Cardiac muscle cell (in vitro differentiated cells and primary cell): ENCODE data around the gene SERAC1. TPM values are rescaled to one million over a fixed set of nuclear protein-coding genes. Genes with fewer than 3 reads are reported as not detected.

Experiments used
- DNase-seq, 2 donors: peaks; one replicate each; pipeline versions ENCODE4 v3.0.0 to v3.0.0-alpha.2; 2010 to 2017; ENCODE audit warnings: low read depth in 1 of 2, low spot score in 1 of 2
- H3K27ac ChIP-seq: fragments of 200-600 bp; sonication (generic); 2 replicates; pipeline ENCODE4 v1.5.1; 2016
- H3K27me3 ChIP-seq: fragments of 200-600 bp; sonication (generic); 2 replicates; pipeline ENCODE4 v1.6.0; 2016; ENCODE audit warnings: control low read depth
- H3K36me3 ChIP-seq: fragments of 200-600 bp; sonication (generic); 2 replicates; pipeline ENCODE4 v1.5.1; 2016; ENCODE audit warnings: control low read depth
- H3K4me1 ChIP-seq: fragments of 200-600 bp; sonication (generic); 2 replicates; pipeline ENCODE4 v1.8.1; 2017; ENCODE audit warnings: low read depth, mild to moderate bottlenecking, mixed run types
- H3K4me3 ChIP-seq: fragments of 200-600 bp; sonication (generic); 2 replicates; pipeline ENCODE4 v1.5.1; 2016; ENCODE audit warnings: mild to moderate bottlenecking
- H3K9me3 ChIP-seq: fragments of 200-600 bp; sonication (generic); 2 replicates; pipeline ENCODE4 v1.5.1; 2017; ENCODE audit warnings: low read depth, mild to moderate bottlenecking, control low read depth
- polyA plus RNA-seq: library from polyadenylated mRNA; unstranded; fragments of >200 nt; fragmentation: Nextera tagmentation; extraction: Ambion mirVana; gene quantifications from 2 replicates; pipeline ENCODE4 v1.2.1, GENCODE V29; 2016
- total RNA-seq: library from RNA; depleted of rRNA; stranded (reverse); fragments of >200 nt; gene quantifications from 2 replicates; pipeline ENCODE4 v1.2.3, GENCODE V29; 2016
- TF ChIP-seq, protein P1 (sequence below): IDR thresholded peaks from 2 replicates; pipeline ENCODE4 v1.5.1; 2012; ENCODE audit warnings: low read depth, mild to moderate bottlenecking, low read length

SERAC1 gene
- total and polyA plus RNA-seq, 2 experiments from 2014 or later, result 8.7 to 10.2 TPM

DNA sequence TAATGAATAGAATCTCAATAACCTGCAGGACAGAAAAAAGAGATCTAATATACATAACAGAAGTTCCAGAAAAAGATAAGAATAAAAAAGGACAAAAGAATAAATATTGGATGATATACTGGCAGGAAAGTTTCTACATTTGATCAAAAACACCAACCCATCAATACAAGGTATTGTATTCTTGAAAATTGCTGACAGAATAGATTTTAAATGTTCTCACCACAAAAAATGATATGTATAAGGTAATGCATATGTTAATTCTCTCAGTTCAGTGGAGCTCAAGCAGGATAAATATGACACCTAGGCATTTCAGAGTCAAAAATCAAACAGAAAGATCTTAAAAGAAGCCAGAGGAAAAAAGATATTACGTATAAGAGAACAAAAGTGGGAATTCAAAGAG is 43.8 kb downstream of the SERAC1 start:
- no peaks in the 10 kb centered on the region for H3K9me3 ChIP-seq
- no peak overlapping the region for H3K4me3 ChIP-seq
- no peak for DNase-seq
- H3K4me1 ChIP-seq, result no peaks in the 10 kb centered on the region
- TF ChIP-seq, protein P1, sequence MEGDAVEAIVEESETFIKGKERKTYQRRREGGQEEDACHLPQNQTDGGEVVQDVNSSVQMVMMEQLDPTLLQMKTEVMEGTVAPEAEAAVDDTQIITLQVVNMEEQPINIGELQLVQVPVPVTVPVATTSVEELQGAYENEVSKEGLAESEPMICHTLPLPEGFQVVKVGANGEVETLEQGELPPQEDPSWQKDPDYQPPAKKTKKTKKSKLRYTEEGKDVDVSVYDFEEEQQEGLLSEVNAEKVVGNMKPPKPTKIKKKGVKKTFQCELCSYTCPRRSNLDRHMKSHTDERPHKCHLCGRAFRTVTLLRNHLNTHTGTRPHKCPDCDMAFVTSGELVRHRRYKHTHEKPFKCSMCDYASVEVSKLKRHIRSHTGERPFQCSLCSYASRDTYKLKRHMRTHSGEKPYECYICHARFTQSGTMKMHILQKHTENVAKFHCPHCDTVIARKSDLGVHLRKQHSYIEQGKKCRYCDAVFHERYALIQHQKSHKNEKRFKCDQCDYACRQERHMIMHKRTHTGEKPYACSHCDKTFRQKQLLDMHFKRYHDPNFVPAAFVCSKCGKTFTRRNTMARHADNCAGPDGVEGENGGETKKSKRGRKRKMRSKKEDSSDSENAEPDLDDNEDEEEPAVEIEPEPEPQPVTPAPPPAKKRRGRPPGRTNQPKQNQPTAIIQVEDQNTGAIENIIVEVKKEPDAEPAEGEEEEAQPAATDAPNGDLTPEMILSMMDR, result no peak
- H3K27ac ChIP-seq, result no peak overlapping the region
- no peaks in the 10 kb centered on the region for H3K27me3 ChIP-seq
- H3K36me3 ChIP-seq, result peaks cover 5% of the 10 kb centered on the region

DNA sequence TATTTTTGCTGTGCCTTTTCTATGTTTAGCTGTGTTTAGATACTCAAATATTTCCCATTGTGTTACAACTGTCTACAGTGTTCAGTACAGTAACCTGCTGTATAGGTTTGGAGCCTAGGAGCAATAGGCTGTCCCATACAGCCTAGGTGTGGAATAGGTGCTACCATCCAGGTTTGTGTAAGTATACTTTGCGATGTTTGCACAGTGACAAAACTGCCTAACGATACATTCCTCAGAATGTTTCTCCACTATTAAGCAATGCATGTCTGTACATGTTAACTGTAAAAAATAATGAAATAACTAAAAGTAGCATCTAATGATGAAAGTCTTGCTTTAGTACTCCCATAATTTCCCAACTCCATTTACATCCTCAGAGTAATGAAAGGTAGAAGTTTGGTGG is 46.0 kb downstream of the SERAC1 start:
- no peaks in the 10 kb centered on the region for H3K9me3 ChIP-seq
- peaks cover 5% of the 10 kb centered on the region for H3K36me3 ChIP-seq
- DNase-seq, result no peak
- H3K4me1 ChIP-seq, result no peaks in the 10 kb centered on the region
- no peak overlapping the region for H3K4me3 ChIP-seq
- TF ChIP-seq, protein P1, result no peak
- no peaks in the 10 kb centered on the region for H3K27me3 ChIP-seq
- H3K27ac ChIP-seq, result no peak overlapping the region

DNA sequence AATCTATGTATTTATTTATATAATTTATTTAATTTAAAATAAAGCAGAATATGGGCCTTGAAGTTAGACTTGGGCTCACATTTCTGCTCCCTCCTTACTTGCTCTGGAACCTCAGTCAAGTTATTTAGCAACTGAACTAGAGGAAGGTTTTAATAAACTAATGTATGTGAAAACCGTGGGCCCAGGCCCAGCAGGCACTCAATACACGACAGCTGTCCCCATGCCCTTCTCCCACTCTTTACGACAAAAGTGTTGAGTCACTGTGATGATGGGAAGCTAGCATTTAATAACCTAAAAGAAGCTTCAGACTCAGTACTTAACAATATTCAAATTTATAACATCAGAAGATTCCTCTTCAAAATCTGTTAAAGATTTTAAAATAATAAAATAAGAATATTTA is 46.7 kb downstream of the SERAC1 start:
- Histone ChIP-seq H3K9me3 (no peaks in the 10 kb centered on the region), H3K36me3 (peaks cover 2% of the 10 kb centered on the region), H3K4me1 (no peaks in the 10 kb centered on the region), H3K4me3 (no peak overlapping the region), H3K27me3 (no peaks in the 10 kb centered on the region), H3K27ac (no peak overlapping the region)
- TF ChIP-seq, protein P1, result no peak
- no peak for DNase-seq

DNA sequence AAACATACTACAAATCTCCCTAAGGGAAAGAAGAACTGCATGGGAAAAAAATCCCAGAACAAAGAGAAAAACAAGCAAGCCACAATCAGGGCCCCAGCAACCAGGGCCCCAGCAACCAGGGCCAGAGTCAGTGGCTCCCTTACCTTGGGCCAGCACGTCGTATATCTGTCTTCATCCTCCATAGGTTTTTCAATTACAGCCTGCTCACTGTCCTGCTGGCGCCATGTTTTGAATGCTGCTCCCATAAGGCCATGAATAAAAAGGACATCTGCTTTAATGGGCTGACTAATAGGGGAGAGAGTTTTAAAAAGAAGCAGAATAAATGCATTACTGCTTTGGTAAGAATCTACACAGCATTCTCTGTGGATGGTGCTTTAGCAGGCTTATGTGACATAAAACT is 49.2 kb downstream of the SERAC1 start:
- TF ChIP-seq, protein P1, result no peak
- Histone ChIP-seq H3K4me1 (no peaks in the 10 kb centered on the region), H3K4me3 (no peak overlapping the region), H3K27me3 (no peaks in the 10 kb centered on the region), H3K36me3 (peaks cover 5% of the 10 kb centered on the region), H3K27ac (no peak overlapping the region), H3K9me3 (no peaks in the 10 kb centered on the region)
- no peak for DNase-seq

DNA sequence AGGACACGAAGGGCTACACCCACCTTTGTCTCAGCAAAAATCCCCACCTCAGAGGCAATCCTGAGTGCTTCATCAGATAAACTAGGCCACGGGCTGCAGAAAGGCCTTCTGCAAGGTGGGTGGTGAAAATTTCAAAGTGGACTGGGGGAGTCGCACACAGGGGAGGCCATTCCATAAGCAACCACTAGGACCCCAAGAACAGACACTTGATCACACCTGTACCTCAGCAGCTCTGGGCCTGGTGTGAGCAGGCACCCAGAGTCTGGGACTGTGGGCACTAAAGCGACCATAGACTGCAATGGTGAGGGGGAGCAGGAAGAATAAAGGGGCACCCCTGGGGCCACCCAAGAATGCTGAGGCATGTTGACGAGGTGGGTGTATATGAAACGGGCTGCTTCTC is 52.6 kb downstream of the SERAC1 start:
- Histone ChIP-seq H3K27me3 (no peaks in the 10 kb centered on the region), H3K4me1 (no peaks in the 10 kb centered on the region), H3K27ac (no peak overlapping the region), H3K36me3 (peaks cover 19% of the 10 kb centered on the region), H3K4me3 (no peak overlapping the region), H3K9me3 (no peaks in the 10 kb centered on the region)
- TF ChIP-seq, protein P1, result no peak
- DNase-seq, result no peak

DNA sequence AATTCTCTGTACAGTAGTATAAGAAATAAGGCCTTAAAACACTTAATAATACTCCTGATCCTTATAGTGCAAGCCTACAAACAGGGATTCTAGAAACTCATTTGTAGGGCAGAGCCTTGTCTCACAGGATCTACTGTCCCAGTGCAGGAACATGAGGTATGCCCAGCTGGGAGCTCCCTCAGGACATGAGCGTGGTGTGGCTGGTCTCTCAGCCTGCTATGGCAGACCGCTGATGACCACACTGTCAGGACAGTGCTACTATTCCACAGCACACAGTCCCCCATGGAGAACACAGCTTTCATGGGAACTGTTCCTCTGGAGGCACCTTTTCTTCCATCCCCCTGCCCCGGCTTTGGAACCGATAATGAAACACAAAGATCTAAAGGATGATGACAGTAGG is 53.0 kb downstream of the SERAC1 start:
- no peaks in the 10 kb centered on the region for H3K4me1 ChIP-seq
- TF ChIP-seq, protein P1, result no peak
- H3K36me3 ChIP-seq, result peaks cover 19% of the 10 kb centered on the region
- no peaks in the 10 kb centered on the region for H3K9me3 ChIP-seq
- H3K27ac ChIP-seq, result no peak overlapping the region
- no peak overlapping the region for H3K4me3 ChIP-seq
- no peak for DNase-seq
- H3K27me3 ChIP-seq, result no peaks in the 10 kb centered on the region
